HepG2 (cell line): ENCODE data around the gene ADCYAP1. TPM values are rescaled to one million over a fixed set of nuclear protein-coding genes. Genes with fewer than 3 reads are reported as not detected.
A peak's percentile ranks its signal among the peaks of the same experiment; 100 is the strongest.

Experiments
- ATAC-seq: fragments of 200-7000 bp; cut with Tn5 transposase; 3 replicates; pipeline ENCODE4 v1.9.1; 2020; ENCODE audit warnings: mild to moderate bottlenecking, moderate library complexity
- BruUV-seq: library from RNA; stranded (reverse); fragments of 400-500 nt; replicated peaks from 2 replicates; lab custom pipeline; 2021; lab: Mats Ljungman, UMichigan
- CTCF ChIA-PET: fragments of 300-600 bp; formaldehyde crosslinking; extraction: SDS; loops from one replicate; lab custom pipeline; 2021; ENCODE audit warnings: low total read pairs, inconsistent platforms, low intra/inter-chr PET ratio; lab: Yijun Ruan, JAX
- POLR2A ChIA-PET: fragments of 350-600 bp; sonication (Branson Sonifier 250); formaldehyde crosslinking; loops from one replicate; lab custom pipeline; 2020; ENCODE audit warnings: antibody characterized with exemption, inconsistent platforms; lab: Yijun Ruan, JAX
- DNase-seq: peaks from one replicate; pipeline ENCODE4 v3.0.0-alpha.2; 2015; ENCODE audit warnings: low spot score
- FAIRE-seq: peaks from 3 replicates; lab custom pipeline; 2011; peaks lifted over from hg19 to GRCh38; lab: Jason Lieb, UNC
- H2AFZ ChIP-seq: one replicate; pipeline ENCODE4 v1.6.1; 2011; ENCODE audit warnings: low read length, inconsistent platforms
- H3K27ac ChIP-seq: fragments of 300-600 bp; 3 replicates; pipeline ENCODE4 v1.8.0; 2011; ENCODE audit warnings: mixed run types, mild to moderate bottlenecking, mixed read lengths, low read length, inconsistent platforms; ENCODE audit not compliant: insufficient read depth; ENCODE audit errors: extremely low read length
- H3K27me3 ChIP-seq, 2 experiments: fragments of 200-600 bp in 1 of 2; 2 replicates in 1 of 2; 3 replicates in 1 of 2; pipeline versions ENCODE4 v1.6.0 to v1.8.0; 2011; ENCODE audit warnings: low read length in 2 of 2, mild to moderate bottlenecking in 2 of 2, moderate library complexity in 2 of 2, inconsistent platforms in 1 of 2; ENCODE audit not compliant: insufficient read depth in 2 of 2, control insufficient read depth in 1 of 2
- H3K36me3 ChIP-seq, 2 experiments: fragments of 200-600 bp in 1 of 2; replicated peaks in 1 of 2; 2 replicates in 1 of 2; 3 replicates in 1 of 2; pipeline versions ENCODE4 v1.5.1 to v1.8.0; 2011; ENCODE audit warnings: low read length in 2 of 2, inconsistent platforms in 1 of 2; ENCODE audit not compliant: insufficient read depth in 2 of 2, control insufficient read depth in 1 of 2
- H3K4me1 ChIP-seq: 2 replicates; pipeline ENCODE4 v1.5.1; 2012; ENCODE audit warnings: low read length, inconsistent platforms; ENCODE audit not compliant: insufficient read depth
- H3K4me2 ChIP-seq: 2 replicates; pipeline ENCODE4 v1.6.0; 2011; ENCODE audit warnings: low read depth, low read length, inconsistent platforms
- H3K4me3 ChIP-seq, 3 experiments: fragments of 200-600 bp in 1 of 3; sonication (generic), shearing (Covaris generic) in 1 of 3; replicated peaks in 1 of 3; 2 replicates each; pipeline ENCODE4 v1.5.1; 2011 to 2016; ENCODE audit warnings: low read length in 3 of 3, inconsistent platforms in 2 of 3, low read depth in 2 of 3, mild to moderate bottlenecking in 2 of 3, control low read depth in 1 of 3, mixed read lengths in 1 of 3; ENCODE audit not compliant: insufficient read depth in 1 of 3
- H3K79me2 ChIP-seq: one replicate; pipeline ENCODE4 v1.6.1; 2011; ENCODE audit warnings: low read length, inconsistent platforms; ENCODE audit not compliant: insufficient read depth
- H3K9ac ChIP-seq: 2 replicates; pipeline ENCODE4 v1.6.0; 2011; ENCODE audit warnings: mild to moderate bottlenecking, low read depth, low read length, inconsistent platforms; ENCODE audit not compliant: insufficient read depth
- H3K9me3 ChIP-seq: 2 replicates; pipeline ENCODE4 v1.5.1; 2012; ENCODE audit warnings: mild to moderate bottlenecking, low read length
- H4K20me1 ChIP-seq: 2 replicates; pipeline ENCODE4 v1.6.0; 2011; ENCODE audit warnings: inconsistent platforms, mild to moderate bottlenecking, low read length, moderate library complexity; ENCODE audit not compliant: insufficient read depth
- ATF7 ChIP-seq, 2 experiments: fragments of 450-650 bp in 1 of 2; sonication (generic) in 1 of 2; formaldehyde crosslinking in 1 of 2; IDR thresholded peaks; 2 replicates each; pipeline versions ENCODE4 v1.4.0 to v1.6.1; 2016 to 2020; ENCODE audit warnings: antibody characterized with exemption in 1 of 2, mild to moderate bottlenecking in 1 of 2, missing genetic modification reagents in 1 of 2
- BCL6 ChIP-seq: IDR thresholded peaks from 2 replicates; pipeline ENCODE4 v1.6.1; 2016; ENCODE audit warnings: missing genetic modification reagents, missing compliant biosample characterization
- CBX1 ChIP-seq: IDR thresholded peaks from one replicate; pipeline ENCODE4 v1.6.1; 2016; ENCODE audit warnings: antibody characterized with exemption, low read depth
- CC2D1A ChIP-seq: sonication (generic); formaldehyde crosslinking; IDR thresholded peaks from 2 replicates; pipeline ENCODE4 v1.8.1; 2023; ENCODE audit warnings: mild to moderate bottlenecking, missing genetic modification reagents
- CREB1 ChIP-seq, 2 experiments: fragments of 450-650 bp in 1 of 2; IDR thresholded peaks; 2 replicates each; pipeline ENCODE4 v1.6.1; 2016 to 2017; ENCODE audit warnings: control low read depth in 1 of 2, mild to moderate bottlenecking in 1 of 2, missing compliant biosample characterization in 1 of 2, missing genetic modification characterization in 1 of 2
- FOXK1 ChIP-seq: sonication (generic); formaldehyde crosslinking; IDR thresholded peaks from 2 replicates; pipeline ENCODE4 v1.4.0; 2020; ENCODE audit warnings: low read depth, missing genetic modification reagents, borderline replicate concordance
- MBD4 ChIP-seq: IDR thresholded peaks from 2 replicates; pipeline ENCODE4 v1.6.1; 2012; ENCODE audit warnings: low read length, inconsistent platforms, borderline replicate concordance
- NBN ChIP-seq: fragments of 450-650 bp; conservative IDR thresholded peaks from 2 replicates; pipeline ENCODE4 v1.6.1; 2017
- ONECUT2 ChIP-seq: sonication (generic); formaldehyde crosslinking; IDR thresholded peaks from 2 replicates; pipeline ENCODE4 v1.4.0; 2020; ENCODE audit warnings: missing genetic modification reagents
- PAX8 ChIP-seq: sonication (generic); formaldehyde crosslinking; IDR thresholded peaks from 2 replicates; pipeline ENCODE4 v1.8.0; 2022; ENCODE audit warnings: mild to moderate bottlenecking, missing genetic modification reagents, borderline replicate concordance
- RFX5 ChIP-seq: IDR thresholded peaks from 2 replicates; pipeline ENCODE4 v1.6.1; 2011; ENCODE audit warnings: low read depth, low read length, improper control_type of control experiment
- SMAD9 ChIP-seq: sonication (generic); formaldehyde crosslinking; IDR thresholded peaks from 2 replicates; pipeline ENCODE4 v1.5.1; 2020; ENCODE audit warnings: mild to moderate bottlenecking, missing genetic modification reagents
- ZFYVE20 ChIP-seq: sonication (generic); formaldehyde crosslinking; IDR thresholded peaks from 2 replicates; pipeline ENCODE4 v1.8.0; 2023; ENCODE audit warnings: low read depth, mild to moderate bottlenecking, moderate library complexity, missing genetic modification reagents, borderline replicate concordance
- ZNF3 ChIP-seq: IDR thresholded peaks from 2 replicates; pipeline ENCODE4 v1.7.0; 2017; ENCODE audit warnings: inconsistent platforms
- ZNF597 ChIP-seq: sonication (generic); formaldehyde crosslinking; IDR thresholded peaks from 2 replicates; pipeline ENCODE4 v1.5.0; 2020; ENCODE audit warnings: missing genetic modification reagents
- ZNF850 ChIP-seq: sonication (generic); formaldehyde crosslinking; conservative IDR thresholded peaks from 2 replicates; pipeline ENCODE4 v1.9.0; 2021; ENCODE audit warnings: mild to moderate bottlenecking, missing genetic modification reagents
- WGBS: methylation state at CpG from one replicate; pipeline ENCODE4 v1.1.6; 2017; ENCODE audit warnings: low lambda C conversion rate; 5-methylcytosine and 5-hydroxymethylcytosine counted together
- in situ Hi-C: cut with HindIII; loops from 2 replicates; pipeline ENCODE4 v1.10.0; 2017; ENCODE audit warnings: low pct_unique_long_range_greater_than_20kb; ENCODE audit not compliant: extremely low pct_ligation_motif_present
- intact Hi-C: fragments of 100-400 bp; cut with micrococcal nuclease; formaldehyde crosslinking; loops from one replicate; pipeline ENCODE4 v1.10.0; 2022; ENCODE audit not compliant: unreplicated experiment
- polyA plus RNA-seq, 8 experiments: library from polyadenylated mRNA; depleted of rRNA in 3 of 8; stranded (reverse) in 7 of 8; unstranded in 1 of 8; fragments of >200 nt; fragmentation: Illumina TruSeq in 4 of 8; extraction: Trizol in 4 of 8; gene quantifications; 2 replicates each; pipeline versions ENCODE4 v1.2.1 to v1.2.3, GENCODE V29; 2011 to 2016; ENCODE audit warnings: low read depth in 4 of 8, missing spikeins in 1 of 8, mixed read lengths in 1 of 8; ENCODE audit not compliant: insufficient read depth in 1 of 8
- total RNA-seq, 5 experiments: library from RNA; depleted of rRNA; stranded (reverse); fragments of >200 nt; fragmentation: Illumina TruSeq; extraction: Trizol; gene quantifications; 2 replicates each; pipeline ENCODE4 v1.2.3, GENCODE V29; 2016; ENCODE audit warnings: low read depth in 1 of 5

ADCYAP1 gene
- total and polyA plus RNA-seq, 2 of the 13 experiments (the other 11 are each of a cell fraction or from before 2014, with no cell fraction given), result not detected

GRCh38 chr18:916562-916961, 11.9 kb downstream of the ADCYAP1 start:
- H3K36me3 ChIP-seq, result no peaks in the 10 kb centered on the region
- H3K27ac ChIP-seq, result no peak overlapping the region
- H3K9me3 ChIP-seq, result no peaks in the 10 kb centered on the region
- TF ChIP-seq ATF7 (IDR thresholded peaks at IDR 0.05), result peak; percentile 52
- no peak for TF ChIP-seq ATF7 (CRISPR knock-in tag; IDR thresholded peaks at IDR 0.05)
- no peak for TF ChIP-seq RFX5
- TF ChIP-seq CREB1 (IDR thresholded peaks at IDR 0.05), result 0 out of 2 replicates have a peak, but pooled peaks have one; percentile 9
- no peak for TF ChIP-seq CREB1 (CRISPR knock-in tag; IDR thresholded peaks at IDR 0.05)
- TF ChIP-seq MBD4, result no peak
- TF ChIP-seq FOXK1 (CRISPR knock-in tag), result no peak
- H2AFZ ChIP-seq, result no peak overlapping the region
- ChIA-PET CTCF (no interaction called here), POLR2A (no interaction called here)
- H3K9ac ChIP-seq, result no peak overlapping the region
- 4% methylated on average over 1 of the region's 1 CpG for WGBS
- no peak overlapping the region for H3K4me2 ChIP-seq
- H4K20me1 ChIP-seq, result no peaks in the 10 kb centered on the region
- H3K4me3 ChIP-seq, result no peak overlapping the region
- no peak for FAIRE-seq
- intact Hi-C loops, result no loop called here
- H3K79me2 ChIP-seq, result no peaks in the 10 kb centered on the region
- peaks cover 1 to 3% of the 10 kb centered on the region in 2 experiments; a peak in 1 of 5 replicates for H3K27me3 ChIP-seq
- no peaks in the 10 kb centered on the region for H3K4me1 ChIP-seq
- ATAC-seq, result no peak
- in situ Hi-C loops, result no loop called here
- no peak for DNase-seq
- BruUV-seq, result no TSS peak

DNA sequence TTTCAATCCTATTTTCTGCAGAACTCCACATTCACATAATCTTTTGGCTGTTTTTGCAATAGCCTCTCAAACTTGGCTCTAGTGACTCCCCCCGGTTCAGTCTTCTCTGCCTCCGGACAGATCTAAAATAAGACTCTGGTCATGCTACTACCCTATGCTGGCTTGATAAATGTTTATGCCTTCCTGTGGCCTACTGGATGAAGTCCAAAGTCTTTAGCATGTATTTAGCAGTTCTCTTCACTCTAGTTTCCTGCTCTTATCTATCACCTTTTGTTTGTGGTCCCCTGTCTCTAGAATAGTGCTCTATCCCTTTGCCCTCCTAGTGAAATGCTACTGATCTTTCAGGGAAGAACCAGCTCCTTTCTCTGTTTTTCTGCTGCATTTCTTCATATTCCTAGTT, 14.4 kb downstream of the ADCYAP1 start:
- Histone ChIP-seq H3K27ac (no peak overlapping the region), H3K4me1 (peaks cover 15% of the 10 kb centered on the region), H4K20me1 (no peaks in the 10 kb centered on the region), H2AFZ (no peak overlapping the region), H3K9ac (no peak overlapping the region), H3K27me3 (peaks cover 0 to 1% of the 10 kb centered on the region in 2 experiments; a peak in 1 of 5 replicates), H3K4me3 (no peak overlapping the region), H3K36me3 (no peaks in the 10 kb centered on the region), H3K4me2 (no peak overlapping the region), H3K9me3 (no peaks in the 10 kb centered on the region), H3K79me2 (no peaks in the 10 kb centered on the region)
- DNase-seq, result no peak
- no peak for FAIRE-seq
- ChIA-PET CTCF (no interaction called here), POLR2A (no interaction called here)
- intact Hi-C loops, result no loop called here
- 7% methylated on average over 2 of the region's 2 CpGs for WGBS
- in situ Hi-C loops, result no loop called here
- no TSS peak for BruUV-seq
- ATAC-seq, result no peak
- TF ChIP-seq PAX8 (CRISPR knock-in tag) (no peak), SMAD9 (no peak), ZNF597 (CRISPR knock-in tag) (no peak), ZNF3 (no peak), CBX1 (no peak), CC2D1A (CRISPR knock-in tag) (no peak), ONECUT2 (CRISPR knock-in tag) (no peak), ZFYVE20 (no peak), NBN (no peak), BCL6 (CRISPR knock-in tag) (no peak), ZNF850 (CRISPR knock-in tag) (no peak)
